VCaP (cell line): ENCODE measurements around the gene RNF112.
"Not testable (repeated sequence)": the region's sequence is repeated elsewhere in the genome, so short reads cannot be mapped to it uniquely, and the experiment has no call there.

Experiments used
- H3K27ac ChIP-seq: fragments of 450-650 bp; 2 replicates; pipeline ENCODE4 v1.5.1; 2017
- TF ChIP-seq, protein P1 (sequence below): fragments of 450-650 bp; conservative IDR thresholded peaks from 2 replicates; pipeline ENCODE4 v1.5.1; 2017; ENCODE audit warnings: mild to moderate bottlenecking, moderate library complexity

Gene RNF112

DNA sequence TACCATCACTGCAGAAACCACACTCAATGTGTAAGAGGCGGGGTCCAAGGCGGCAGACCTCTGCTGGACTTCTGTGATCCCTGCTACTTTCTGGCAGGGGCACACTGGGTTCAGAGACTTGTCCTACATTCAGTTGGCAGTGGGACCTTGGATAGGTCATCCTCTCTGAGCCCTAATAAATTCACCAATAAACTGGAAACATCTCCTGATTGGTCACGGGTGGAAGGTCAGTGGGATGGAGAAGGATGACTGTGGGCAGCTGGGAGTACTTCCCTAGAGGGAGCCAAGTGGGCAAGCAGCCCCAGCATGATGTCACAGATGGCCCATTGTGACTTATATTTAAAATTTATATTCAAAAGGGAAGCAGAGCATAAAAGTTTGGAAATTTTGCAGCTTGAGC, 49.7 kb downstream of the RNF112 start:
- TF ChIP-seq, protein P1, sequence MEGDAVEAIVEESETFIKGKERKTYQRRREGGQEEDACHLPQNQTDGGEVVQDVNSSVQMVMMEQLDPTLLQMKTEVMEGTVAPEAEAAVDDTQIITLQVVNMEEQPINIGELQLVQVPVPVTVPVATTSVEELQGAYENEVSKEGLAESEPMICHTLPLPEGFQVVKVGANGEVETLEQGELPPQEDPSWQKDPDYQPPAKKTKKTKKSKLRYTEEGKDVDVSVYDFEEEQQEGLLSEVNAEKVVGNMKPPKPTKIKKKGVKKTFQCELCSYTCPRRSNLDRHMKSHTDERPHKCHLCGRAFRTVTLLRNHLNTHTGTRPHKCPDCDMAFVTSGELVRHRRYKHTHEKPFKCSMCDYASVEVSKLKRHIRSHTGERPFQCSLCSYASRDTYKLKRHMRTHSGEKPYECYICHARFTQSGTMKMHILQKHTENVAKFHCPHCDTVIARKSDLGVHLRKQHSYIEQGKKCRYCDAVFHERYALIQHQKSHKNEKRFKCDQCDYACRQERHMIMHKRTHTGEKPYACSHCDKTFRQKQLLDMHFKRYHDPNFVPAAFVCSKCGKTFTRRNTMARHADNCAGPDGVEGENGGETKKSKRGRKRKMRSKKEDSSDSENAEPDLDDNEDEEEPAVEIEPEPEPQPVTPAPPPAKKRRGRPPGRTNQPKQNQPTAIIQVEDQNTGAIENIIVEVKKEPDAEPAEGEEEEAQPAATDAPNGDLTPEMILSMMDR = no peak
- no peak overlapping the region for H3K27ac ChIP-seq

DNA sequence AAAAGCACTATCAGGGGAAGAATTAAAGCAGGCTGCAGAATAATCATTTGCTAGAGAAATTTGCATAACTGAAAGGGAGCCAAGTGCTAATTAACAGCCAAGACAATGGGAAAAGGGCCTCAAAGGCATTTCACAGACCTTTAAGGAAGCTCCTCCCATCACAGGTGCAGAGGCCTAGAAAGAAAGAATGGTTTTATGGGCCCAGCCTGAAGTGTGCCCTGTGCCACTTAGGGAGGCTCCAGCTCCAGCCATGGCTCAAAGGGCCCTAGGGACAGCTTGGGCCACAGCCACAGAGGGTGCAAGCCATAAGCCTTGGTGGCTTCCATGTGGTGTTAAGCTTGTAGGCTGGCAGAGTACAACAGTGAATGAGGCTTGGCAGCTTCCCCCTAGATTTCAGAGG, 50.1 kb downstream of the RNF112 start:
- no peak overlapping the region for H3K27ac ChIP-seq
- TF ChIP-seq, protein P1 = no peak

DNA sequence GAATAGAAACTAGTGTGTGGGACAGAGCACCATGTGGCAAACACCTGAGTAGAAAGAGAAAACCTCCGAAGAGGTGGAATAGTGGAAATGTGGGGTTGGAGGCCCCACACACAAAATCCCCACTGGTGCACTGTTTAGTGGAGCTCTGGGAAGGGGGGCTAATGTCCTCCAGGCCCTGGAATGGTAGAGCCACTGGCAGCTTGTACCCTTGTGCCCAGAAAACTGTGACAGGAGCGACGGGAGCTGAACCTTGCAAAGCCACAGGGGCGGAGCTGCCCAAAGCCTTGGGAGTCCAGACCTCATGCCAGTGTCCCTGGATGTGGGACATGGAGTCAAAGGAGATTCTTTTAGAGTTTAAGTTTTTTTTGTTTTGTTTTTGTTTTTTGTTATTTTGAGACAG, 50.6 kb downstream of the RNF112 start:
- TF ChIP-seq, protein P1 = no peak
- no peak overlapping the region for H3K27ac ChIP-seq

DNA sequence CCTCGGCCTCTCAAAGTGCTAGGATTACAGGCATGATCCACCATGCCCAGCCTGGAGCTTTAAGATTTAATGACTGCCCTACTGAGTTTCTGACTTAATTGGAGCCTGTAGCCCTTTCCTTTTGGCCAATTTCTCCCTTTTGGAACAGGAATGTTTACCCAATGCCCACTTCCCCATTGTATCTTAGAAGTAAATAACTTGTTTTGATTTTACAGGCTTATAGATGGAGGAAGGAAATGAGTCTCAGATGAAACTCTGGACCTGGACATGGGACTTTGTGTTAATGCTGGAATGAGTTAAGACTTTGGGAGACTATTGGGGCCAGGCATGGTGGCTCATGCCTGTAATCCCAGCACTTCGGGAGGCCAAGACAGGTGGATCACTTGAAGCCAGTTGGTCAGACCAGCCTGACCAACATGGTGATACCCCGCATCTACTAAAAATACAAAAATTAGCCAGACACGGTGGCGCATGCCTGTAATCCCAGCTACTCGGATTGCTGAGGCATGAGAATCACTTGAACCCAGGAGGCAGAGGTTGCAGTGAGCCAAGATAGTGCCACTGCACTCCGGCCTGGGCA, 51.5 kb downstream of the RNF112 start:
- not testable (repeated sequence) for H3K27ac ChIP-seq

DNA sequence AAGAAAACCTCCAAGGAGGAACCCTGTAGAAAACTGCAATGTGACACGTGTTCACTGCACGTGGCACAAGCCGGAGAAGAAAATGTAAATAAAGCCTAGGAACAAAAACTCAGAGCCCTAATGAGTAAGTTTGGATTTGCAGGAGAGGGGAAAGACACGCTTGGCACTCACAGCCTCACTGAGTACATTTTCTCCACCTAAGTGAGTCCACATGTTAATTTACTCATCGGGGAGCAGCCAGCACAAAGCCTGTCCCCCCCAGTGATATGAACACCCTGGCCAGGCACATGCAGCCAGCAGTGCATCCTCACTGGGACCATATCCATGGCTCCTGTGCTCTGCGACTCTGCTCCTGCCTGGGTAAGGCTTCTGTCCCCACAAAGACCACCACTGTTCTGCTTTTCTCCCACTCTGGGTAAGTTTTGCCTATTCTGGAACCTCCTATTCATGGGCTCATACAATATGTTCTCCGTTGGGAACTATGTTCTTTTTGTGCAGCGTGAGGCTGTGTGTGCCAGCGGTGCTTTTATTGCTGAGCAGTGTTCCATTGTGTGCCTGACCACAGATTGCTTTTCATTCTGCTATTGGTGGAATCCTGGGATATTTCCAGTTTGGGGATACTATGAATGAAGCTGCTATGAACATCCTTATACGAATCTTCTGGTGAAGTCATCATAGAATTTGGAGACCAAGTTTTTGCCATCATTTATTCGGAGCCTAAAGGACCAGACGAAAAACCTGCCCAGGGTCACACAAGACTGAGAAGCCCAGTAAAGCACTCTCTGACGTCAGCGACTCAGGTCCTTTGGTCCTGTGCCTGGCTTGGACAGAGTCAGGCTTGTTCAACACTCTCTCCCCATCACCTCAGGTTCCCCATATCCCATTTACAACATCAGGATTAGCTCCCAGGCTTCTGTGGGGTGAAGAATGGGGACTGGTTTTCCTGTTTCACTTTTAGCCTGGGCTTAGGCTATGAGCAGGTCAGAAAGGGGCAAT, 53.3 kb downstream of the RNF112 start:
- H3K27ac ChIP-seq = no peak overlapping the region
- TF ChIP-seq, protein P1 = no peak
